ELF-1 (cell line): ENCODE results near the gene MMUT.

ENCODE experiments used
- DNase-seq: peaks from one replicate; pipeline ENCODE4 v3.0.0-alpha.2; 2016; ENCODE audit warnings: low read depth, low spot score

MMUT gene

GRCh38 chr6:49423817-49424216, 39.2 kb downstream of the MMUT start:
- no peak for DNase-seq

DNA sequence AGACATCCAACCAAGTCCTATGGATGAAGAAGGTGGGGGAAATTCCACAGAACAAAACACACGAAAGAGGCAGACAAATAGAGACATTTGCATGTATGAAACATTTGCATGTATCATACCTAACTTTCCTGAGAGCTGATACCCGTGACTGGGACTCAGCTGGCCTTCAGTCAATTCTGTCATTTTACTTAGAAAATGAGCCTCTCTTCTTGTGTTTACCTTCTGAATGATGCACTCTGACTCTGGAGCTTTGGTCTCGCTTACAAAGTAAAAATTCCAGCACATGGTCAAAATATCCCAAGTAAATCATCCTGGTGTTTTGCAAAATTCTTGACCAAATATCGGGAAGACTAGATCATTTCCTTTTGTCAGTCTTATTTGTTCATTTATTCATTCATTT, 46.9 kb downstream of the MMUT start:
- no peak for DNase-seq

DNA sequence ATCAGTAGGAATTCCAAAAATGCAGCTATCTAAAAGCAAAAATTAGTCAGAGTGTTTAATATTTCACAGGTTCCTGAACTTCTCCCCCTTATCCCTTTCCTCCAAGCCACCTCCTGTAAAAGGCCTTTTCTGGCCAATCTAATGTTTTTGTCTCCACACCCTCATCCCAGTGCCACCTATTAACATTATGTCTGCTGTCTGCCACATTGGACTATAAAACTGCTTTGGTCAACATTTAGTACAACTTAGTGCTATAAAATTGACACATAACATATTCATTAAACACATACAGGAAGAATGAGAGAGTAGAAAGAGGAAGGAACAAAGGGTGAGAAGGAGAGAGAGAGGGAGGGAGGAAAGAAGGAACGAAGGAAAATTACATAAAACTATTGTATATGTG, 47.7 kb downstream of the MMUT start:
- DNase-seq: no peak

DNA sequence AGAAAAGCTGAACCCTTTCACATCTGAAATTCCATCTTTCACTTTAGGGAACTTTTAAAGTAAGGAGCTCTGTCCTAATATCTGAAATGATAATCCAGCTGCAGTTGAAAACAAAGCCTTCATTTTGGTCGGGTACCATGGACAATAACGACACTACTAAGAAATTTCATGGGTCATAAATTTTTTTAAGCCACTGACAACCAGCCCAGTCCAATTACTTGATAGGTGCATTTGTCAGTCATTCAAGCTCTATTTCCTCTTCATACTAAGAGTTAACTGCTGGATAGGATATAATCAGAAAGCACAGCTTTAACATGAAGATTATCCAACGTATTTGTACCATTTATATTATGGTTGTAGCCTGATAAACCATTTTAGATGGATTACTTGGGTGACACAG, 52.5 kb downstream of the MMUT start:
- no peak for DNase-seq

DNA sequence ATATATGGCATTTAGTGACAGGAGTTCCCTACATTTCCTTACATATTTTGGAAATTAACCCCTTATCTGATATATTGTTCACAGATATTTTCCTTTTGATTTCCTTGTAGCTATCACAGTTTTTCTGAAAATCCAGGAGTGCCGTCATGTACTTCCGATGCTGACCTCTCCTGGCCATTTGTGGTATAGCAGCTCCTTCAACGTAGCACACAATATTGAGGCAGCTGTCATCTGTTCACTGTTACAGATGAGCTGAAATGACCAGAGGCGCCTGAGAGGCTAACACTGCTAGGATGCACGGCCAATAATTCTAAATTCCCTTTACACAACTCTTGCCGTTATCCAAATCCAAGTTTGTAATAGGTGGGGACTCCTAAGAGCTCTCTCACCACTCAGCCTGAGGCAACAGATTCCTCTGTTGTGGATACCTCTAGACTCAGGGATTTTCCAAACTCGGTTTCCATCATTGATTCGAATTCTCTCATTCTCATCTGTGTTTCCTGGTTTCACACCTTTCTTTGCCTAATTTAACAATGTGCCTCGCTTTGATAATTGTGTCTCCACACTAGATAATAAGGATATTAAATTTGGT, 53.0 kb downstream of the MMUT start:
- peak; percentile 58 for DNase-seq

GRCh38 chr6:49406250-49406970, 56.6 kb downstream of the MMUT start:
- DNase-seq: no peak

- no peak for DNase-seq
Observed at GRCh38 chr6:49401063-49401462, 62.0 kb downstream of the MMUT start.

DNA sequence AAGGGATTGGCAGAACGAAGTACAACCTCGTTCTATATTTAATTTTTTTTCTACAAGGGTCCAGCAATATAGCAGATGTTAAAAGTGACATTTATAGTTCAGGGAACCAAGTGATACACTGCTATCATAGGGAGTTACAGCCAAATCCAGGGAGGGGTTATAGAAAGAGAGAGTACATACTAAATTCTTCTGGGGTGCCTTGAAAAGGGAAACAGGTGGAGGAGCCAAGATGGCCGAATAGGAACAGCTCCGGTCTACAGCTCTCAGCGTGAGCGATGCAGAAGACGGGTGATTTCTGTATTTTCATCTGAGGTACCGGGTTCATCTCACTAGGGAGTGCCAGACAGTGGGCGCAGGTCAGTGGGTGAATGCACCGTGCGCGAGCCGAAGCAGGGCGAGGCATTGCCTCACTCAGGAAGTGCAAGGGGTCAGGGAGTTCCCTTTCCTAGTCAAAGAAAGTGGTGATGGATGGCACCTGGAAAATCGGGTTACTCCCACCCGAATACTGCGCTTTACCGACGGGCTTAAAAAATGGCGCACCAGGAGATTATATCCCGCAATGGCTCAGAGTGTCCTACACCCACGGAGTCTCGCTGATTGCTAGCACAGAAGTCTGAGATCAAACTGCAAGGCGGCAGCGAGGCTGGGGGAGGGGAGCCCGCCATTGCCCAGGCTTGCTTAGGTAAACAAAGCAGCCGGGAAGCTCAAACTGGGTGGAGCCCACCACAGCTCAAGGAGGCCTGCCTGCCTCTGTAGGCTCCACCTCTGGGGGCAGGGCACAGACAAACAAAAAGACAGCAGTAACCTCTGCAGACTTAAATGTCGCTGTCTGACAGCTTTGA, 76.2 kb downstream of the MMUT start:
- DNase-seq: peak; percentile 25

GRCh38 chr6:49384904-49385303, 78.1 kb downstream of the MMUT start:
- DNase-seq: no peak
